Thymus (tissue), 11 donors: ENCODE measurements around the gene HOXB9. TPM values are rescaled to one million over a fixed set of nuclear protein-coding genes. Genes with fewer than 3 reads are reported as not detected.

Source experiments
- DNase-seq, 9 donors: peaks; one replicate each; pipeline ENCODE4 v3.0.0-alpha.2; 2013; ENCODE audit warnings: low spot score in 9 of 9, low read depth in 6 of 9, missing footprints in 1 of 9
- H3K27ac ChIP-seq, 2 donors: one replicate each; pipeline ENCODE4 v1.5.1; 2013; ENCODE audit warnings: control low read depth in 1 of 2, low read depth in 1 of 2, low read length in 1 of 2, mild to moderate bottlenecking in 1 of 2, moderate library complexity in 1 of 2
- H3K27me3 ChIP-seq, 2 donors: one replicate each; pipeline ENCODE4 v1.5.1; 2013; ENCODE audit warnings: low read length in 1 of 2; ENCODE audit not compliant: control insufficient read depth in 2 of 2, insufficient read depth in 1 of 2
- H3K36me3 ChIP-seq, 2 donors: one replicate each; pipeline ENCODE4 v1.5.1; 2013; ENCODE audit warnings: low read length in 1 of 2, mild to moderate bottlenecking in 1 of 2, moderate library complexity in 1 of 2; ENCODE audit not compliant: control insufficient read depth in 2 of 2, insufficient read depth in 2 of 2
- H3K4me1 ChIP-seq, 2 donors: one replicate each; pipeline ENCODE4 v1.5.1; 2013; ENCODE audit warnings: low read length in 2 of 2; ENCODE audit not compliant: control insufficient read depth in 2 of 2, insufficient read depth in 2 of 2
- H3K4me3 ChIP-seq, 2 donors: one replicate each; pipeline ENCODE4 v1.5.1; 2013; ENCODE audit warnings: low read length in 2 of 2, control low read depth in 1 of 2, mild to moderate bottlenecking in 1 of 2
- H3K9me3 ChIP-seq, 2 donors: one replicate each; pipeline ENCODE4 v1.5.1; 2013; ENCODE audit warnings: low read length in 1 of 2, mild to moderate bottlenecking in 1 of 2; ENCODE audit not compliant: control insufficient read depth in 2 of 2, insufficient read depth in 1 of 2
- WGBS: extraction: QIAGEN DNeasy Blood & Tissue Kit; methylation state at CpG from one replicate; pipeline ENCODE4 v1.1.7; 2013; 5-methylcytosine and 5-hydroxymethylcytosine counted together
- polyA plus RNA-seq: library from polyadenylated mRNA; stranded (reverse); fragments of 200-250 nt; gene quantifications from one replicate; pipeline ENCODE4 v1.2.3, GENCODE V29; 2013
- total RNA-seq: library from RNA; stranded (reverse); fragments of 120-200 nt; gene quantifications from one replicate; pipeline ENCODE4 v1.2.4, GENCODE V29; 2013
- donor health status: healthy.

Gene HOXB9
- total and polyA plus RNA-seq, 2 donors, result 0.05 to 0.27 TPM

DNA sequence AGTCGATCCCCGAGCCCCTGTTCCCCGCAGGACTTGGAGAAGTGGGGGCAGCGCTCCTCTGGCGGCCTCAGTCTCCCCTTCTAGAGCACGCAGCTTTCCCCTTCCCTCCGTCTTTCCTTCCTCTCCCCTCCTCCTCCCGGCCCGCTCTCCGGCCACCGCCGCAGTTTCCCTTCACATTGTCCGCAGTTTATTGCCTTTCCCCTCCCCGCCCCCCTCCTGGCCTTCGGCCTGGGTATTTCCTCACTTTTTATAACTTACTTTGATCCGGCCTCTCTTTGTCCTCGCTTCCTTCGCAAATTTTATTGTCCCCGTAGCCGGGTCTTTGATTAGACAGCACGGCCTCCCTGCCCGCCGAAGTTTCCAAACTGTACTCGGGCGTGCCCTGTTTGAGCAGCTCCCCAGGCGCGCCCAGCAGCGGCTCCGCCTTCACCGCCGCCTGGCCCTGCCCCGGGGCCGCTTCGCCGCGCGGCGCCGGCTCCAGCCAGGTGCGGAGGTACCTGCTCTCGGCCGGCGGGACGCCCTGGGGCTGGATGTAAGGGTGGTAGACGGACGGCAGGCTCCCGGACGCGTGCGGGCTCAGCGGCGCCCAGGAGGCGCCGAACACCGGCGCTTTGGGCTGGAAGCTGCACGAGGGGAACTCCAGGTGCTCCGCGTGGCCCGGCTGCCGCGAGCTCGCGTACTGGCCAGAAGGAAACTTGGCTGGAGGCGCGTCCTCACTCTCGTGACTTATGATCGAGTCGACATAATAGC is 488 bp downstream of the HOXB9 start:
- Histone ChIP-seq H3K27me3 (peaks cover 82 to 100% of the 10 kb centered on the region in 2 donors), H3K27ac (no peak overlapping the region), H3K9me3 (peaks cover 0 to 9% of the 10 kb centered on the region in 2 donors), H3K4me3 (peak overlapping the region in 1 of 2 donors; percentile 22), H3K4me1 (peaks cover 0 to 11% of the 10 kb centered on the region in 2 donors), H3K36me3 (no peaks in the 10 kb centered on the region)
- WGBS, result under 1% methylated on average over 69 of the region's 69 CpGs
- no peak for DNase-seq

DNA sequence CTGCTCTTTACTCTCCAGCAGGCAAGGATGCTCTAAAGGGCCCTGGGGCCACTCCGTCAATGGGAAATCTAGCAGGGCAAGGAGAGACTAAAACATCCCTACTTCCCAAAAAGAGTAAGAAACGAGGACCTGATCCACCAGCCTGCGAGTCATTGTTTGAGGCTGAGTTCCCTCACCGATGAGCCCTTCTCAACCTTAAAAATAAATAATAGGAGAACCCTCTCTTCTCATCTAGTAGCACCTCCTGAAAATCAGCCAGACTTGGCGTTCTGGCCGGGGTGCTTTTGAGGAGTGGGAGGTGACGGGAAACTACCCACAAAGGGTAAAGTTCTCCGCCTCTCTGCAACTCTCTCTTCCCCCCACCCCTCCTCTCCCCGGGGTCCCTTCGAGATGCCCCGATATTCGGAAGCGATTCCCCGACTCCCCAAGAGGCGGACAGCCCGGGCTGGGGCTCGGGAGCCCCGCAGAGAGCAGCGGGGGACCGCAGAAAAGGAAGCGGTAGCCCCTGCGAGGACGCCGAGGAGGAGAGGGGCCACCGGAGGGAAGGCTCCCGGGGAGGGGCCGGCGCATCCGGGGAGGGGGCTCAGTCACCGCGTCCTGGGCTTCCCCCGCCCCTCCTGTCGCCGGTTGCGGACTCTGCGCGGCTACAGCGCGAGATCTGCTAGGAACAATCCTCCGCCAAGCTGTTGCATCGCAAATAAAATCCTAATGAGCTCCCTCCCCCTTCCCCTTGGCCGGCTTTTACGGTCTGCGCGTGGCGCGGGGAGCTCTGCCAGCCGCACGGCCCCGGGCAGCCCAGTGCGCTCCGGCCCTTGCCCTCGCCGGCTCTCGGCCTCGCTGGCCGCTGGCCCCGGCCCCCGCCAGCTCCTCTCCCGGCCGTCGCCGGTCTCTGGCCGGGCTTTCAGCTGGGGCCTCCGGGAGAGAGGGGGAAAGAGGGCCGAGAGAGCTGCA is 1.3 kb downstream of the HOXB9 start:
- H3K9me3 ChIP-seq, result peaks cover 0 to 14% of the 10 kb centered on the region in 2 donors
- peaks cover 82 to 100% of the 10 kb centered on the region in 2 donors for H3K27me3 ChIP-seq
- H3K36me3 ChIP-seq, result no peaks in the 10 kb centered on the region
- H3K27ac ChIP-seq, result no peak overlapping the region
- DNase-seq, result no peak
- H3K4me1 ChIP-seq, result peaks cover 0 to 11% of the 10 kb centered on the region in 2 donors
- peak overlapping the region in 1 of 2 donors; percentile 13 for H3K4me3 ChIP-seq
- 2% methylated on average over 66 of the region's 66 CpGs for WGBS

DNA sequence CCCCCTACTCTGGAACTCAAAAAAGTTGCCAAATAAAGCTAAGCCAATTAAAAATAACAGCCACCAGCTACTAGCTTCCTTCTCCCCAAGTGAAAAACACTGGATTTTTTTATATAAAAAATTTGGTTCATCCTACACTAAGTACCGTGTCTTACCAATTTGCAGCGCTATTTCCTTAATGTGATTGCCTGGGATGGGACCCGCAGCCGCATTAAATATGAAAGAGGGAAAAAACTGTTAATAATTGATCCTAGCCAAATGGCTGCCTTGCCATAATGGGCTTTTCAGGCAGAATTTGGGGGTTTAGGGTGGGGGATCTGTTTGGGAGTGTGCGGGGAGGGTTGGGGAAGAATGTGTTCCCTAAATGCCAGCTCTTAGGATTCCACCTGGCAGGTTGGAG is 2.0 kb downstream of the HOXB9 start:
- H3K27me3 ChIP-seq, result peaks cover 86 to 100% of the 10 kb centered on the region in 2 donors
- no peaks in the 10 kb centered on the region for H3K36me3 ChIP-seq
- H3K4me3 ChIP-seq, result no peak overlapping the region
- no peak overlapping the region for H3K27ac ChIP-seq
- peaks cover 0 to 15% of the 10 kb centered on the region in 2 donors for H3K4me1 ChIP-seq
- WGBS, result 71% methylated on average over 5 of the region's 5 CpGs
- no peak for DNase-seq
- H3K9me3 ChIP-seq, result peaks cover 0 to 17% of the 10 kb centered on the region in 2 donors

DNA sequence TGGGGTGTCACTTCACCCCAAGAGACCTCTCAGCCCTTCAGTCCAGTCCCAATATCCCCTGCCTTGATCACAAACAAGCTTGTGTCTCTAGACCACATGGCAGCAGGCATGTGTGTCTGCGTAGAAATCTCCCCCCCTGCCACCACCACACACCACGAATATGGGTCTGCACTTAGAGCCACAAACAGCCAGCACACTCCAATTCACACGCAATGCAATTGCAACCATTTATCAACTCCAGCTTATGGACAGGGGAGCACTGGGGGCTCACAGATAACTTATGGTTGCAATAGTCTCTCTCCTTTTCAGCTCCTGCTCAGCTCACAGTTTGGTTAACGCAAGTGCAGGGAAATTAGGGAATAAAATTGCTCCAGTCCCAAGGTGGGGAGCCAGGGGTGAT is 2.6 kb downstream of the HOXB9 start:
- H3K4me1 ChIP-seq, result peaks cover 0 to 20% of the 10 kb centered on the region in 2 donors
- peaks cover 0 to 17% of the 10 kb centered on the region in 2 donors for H3K9me3 ChIP-seq
- no peak overlapping the region for H3K27ac ChIP-seq
- H3K27me3 ChIP-seq, result peaks cover 91 to 100% of the 10 kb centered on the region in 2 donors
- WGBS, result 80% methylated on average over 4 of the region's 4 CpGs
- no peak overlapping the region for H3K4me3 ChIP-seq
- DNase-seq, result no peak
- no peaks in the 10 kb centered on the region for H3K36me3 ChIP-seq

DNA sequence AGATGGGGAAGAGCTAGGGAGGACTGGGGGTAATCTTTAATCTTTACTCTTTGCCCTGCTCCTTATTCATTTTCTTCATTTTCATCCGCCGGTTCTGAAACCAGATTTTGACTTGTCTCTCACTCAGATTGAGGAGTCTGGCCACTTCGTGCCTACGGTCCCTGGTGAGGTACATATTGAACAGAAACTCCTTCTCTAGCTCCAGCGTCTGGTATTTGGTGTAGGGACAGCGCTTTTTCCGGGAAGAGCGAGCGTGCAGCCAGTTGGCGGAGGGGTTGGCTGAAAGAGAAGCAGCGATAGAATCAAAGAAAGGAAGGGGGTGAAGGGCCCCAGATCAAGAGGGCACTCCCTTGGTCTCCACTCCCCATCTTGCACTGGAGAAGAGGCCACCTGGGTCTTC is 3.3 kb downstream of the HOXB9 start:
- Histone ChIP-seq H3K9me3 (peaks cover 0 to 21% of the 10 kb centered on the region in 2 donors), H3K4me1 (peaks cover 0 to 22% of the 10 kb centered on the region in 2 donors), H3K27ac (no peak overlapping the region), H3K36me3 (no peaks in the 10 kb centered on the region), H3K27me3 (peaks cover 93 to 100% of the 10 kb centered on the region in 2 donors), H3K4me3 (no peak overlapping the region)
- DNase-seq, result no peak
- WGBS, result 89% methylated on average over 11 of the region's 11 CpGs

DNA sequence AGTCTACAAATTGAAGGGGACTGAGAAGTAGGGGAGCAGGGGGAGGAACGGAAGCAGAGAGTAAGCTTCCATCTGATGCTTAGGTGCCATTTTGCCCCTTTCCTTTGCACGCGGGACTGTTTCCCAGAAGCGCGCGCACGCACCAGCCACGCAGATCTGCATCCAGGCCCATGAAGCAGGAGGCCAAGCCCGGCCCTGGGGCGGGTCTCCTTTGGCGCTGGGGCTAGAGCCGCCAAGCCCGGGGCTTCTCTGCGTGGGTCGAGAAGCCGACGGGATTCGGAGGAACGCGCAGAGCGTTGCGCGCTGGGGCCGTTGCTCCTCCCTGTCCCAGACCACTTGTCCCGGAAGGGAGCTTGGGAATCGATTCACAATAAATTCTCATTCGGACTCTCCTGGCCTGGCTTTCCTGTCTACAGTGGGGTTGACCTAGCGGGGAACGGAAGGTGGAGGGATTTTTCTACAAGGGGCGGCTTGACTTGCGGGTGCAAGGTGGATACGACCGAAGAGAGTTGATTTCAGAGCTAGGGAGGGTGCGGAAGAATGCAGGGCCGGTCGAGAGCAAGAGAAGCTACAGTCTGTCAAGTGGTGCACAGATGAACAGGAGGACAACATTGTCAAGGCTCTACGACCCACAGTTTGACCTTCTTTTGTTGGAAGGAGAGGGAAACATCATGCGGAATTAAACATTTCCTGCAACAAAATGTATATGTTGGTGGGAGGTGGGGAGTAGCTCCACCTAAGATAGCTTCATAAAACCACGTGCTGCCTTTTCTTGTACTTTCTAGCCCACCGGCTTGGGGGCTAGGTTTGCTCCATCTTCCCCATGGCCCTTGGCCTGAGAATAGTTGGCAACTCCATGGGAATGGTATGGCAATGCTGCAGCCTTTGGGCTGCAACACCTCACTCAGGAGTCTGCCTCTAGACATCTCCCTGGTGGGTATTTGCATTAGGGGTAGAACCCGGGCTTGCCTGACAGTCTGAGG is 4.5 kb downstream of the HOXB9 start:
- no peak for DNase-seq
- whole genome bisulfite sequencing, result 84% methylated on average over 41 of the region's 41 CpGs
- no peak overlapping the region for H3K27ac ChIP-seq
- H3K36me3 ChIP-seq, result no peaks in the 10 kb centered on the region
- H3K9me3 ChIP-seq, result peaks cover 0 to 29% of the 10 kb centered on the region in 2 donors
- H3K27me3 ChIP-seq, result peaks cover 94 to 100% of the 10 kb centered on the region in 2 donors
- H3K4me3 ChIP-seq, result no peak overlapping the region
- peaks cover 0 to 22% of the 10 kb centered on the region in 2 donors for H3K4me1 ChIP-seq

DNA sequence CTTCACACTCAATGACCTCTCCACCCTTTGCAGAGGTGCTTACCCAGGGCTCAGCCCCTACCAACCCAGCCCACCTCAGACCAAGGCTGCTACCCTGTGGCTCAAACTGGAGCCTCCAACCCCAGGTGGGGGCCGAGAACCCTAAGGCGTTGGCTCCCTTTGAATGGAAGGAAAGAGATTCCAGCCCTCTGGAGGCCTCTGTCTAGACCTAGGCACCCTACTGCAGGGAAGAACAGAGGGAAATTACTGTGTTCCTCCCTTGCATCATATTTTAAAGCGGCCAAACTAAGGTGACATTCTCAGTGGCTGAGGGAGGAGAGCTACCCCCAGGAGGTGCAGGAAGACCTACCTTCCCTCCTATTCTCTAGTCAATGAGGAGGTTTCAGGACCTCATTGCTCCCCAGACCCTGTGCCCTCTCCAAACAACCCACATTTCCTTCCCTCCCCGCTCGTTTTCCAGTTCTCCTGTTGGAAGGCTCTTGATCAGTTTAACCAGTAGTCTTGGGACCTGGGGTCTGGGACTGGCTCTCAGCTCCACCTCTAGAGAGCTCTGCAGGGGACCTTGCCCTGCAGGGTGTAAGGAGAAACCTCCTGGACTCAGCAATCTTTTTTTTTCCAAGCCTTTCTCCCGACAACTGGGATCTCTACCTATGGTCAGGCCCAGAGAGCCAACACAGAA is 5.6 kb downstream of the HOXB9 start:
- peaks cover 0 to 22% of the 10 kb centered on the region in 2 donors for H3K4me1 ChIP-seq
- H3K9me3 ChIP-seq, result peaks cover 0 to 29% of the 10 kb centered on the region in 2 donors
- no peaks in the 10 kb centered on the region for H3K36me3 ChIP-seq
- H3K27ac ChIP-seq, result no peak overlapping the region
- peaks cover 93 to 100% of the 10 kb centered on the region in 2 donors for H3K27me3 ChIP-seq
- no peak for DNase-seq
- 89% methylated on average over 6 of the region's 6 CpGs for WGBS
- no peak overlapping the region for H3K4me3 ChIP-seq
